ENCODE measurements around the gene PCDHGA5. TPM values are rescaled to one million over a fixed set of nuclear protein-coding genes. Genes with fewer than 3 reads are reported as not detected.
"Not testable (repeated sequence)": the region's sequence is repeated elsewhere in the genome, so short reads cannot be mapped to it uniquely, and the experiment has no call there.

Gene PCDHGA5
- 0.25 TPM in 2 replicates for polyA plus RNA-seq (2013)

- Histone ChIP-seq H4K12ac (ENCODE audit: low read depth, low read length) (no peak within 1 kb of the TSS), H4K8ac (ENCODE audit: low read depth, low read length) (no peak within 1 kb of the TSS), H3K79me1 (ENCODE audit: low read length) (no peaks in the 10 kb centered on the region), H4K91ac (ENCODE audit: low read depth, low read length) (no peak within 1 kb of the TSS), H3K79me2 (ENCODE audit: control insufficient read depth, insufficient read depth, low read length, poor library complexity) (no peaks in the 10 kb centered on the region), H3K14ac (ENCODE audit: low read length) (no peak within 1 kb of the TSS), H3K9me3 (ENCODE audit: insufficient read depth, low read depth, low read length) (peaks cover 36% of the 10 kb centered on the region), H2BK12ac (ENCODE audit: low read length) (no peak within 1 kb of the TSS), H3K27me3 (ENCODE audit: insufficient read depth, low read length) (no peaks in the 10 kb centered on the region), H2AK5ac (ENCODE audit: low read length) (no peak within 1 kb of the TSS), H3K4me1 (ENCODE audit: control insufficient read depth in 1 of 2, insufficient read depth in 2 of 2, low read length in 2 of 2) (no peaks in the 10 kb centered on the region), H3K4me3 (ENCODE audit: low read depth, low read length) (no peak within 1 kb of the TSS), H3K23ac (ENCODE audit: low read length) (no peak within 1 kb of the TSS), H3K27ac (ENCODE audit: low read depth, low read length) (no peak within 1 kb of the TSS), H2AFZ (ENCODE audit: insufficient read depth, low read length, poor library complexity) (no peak within 1 kb of the TSS), H3K4me2 (ENCODE audit: low read length) (no peak within 1 kb of the TSS), H3K18ac (ENCODE audit: low read length) (no peak within 1 kb of the TSS), H2BK5ac (ENCODE audit: low read depth, low read length, poor library complexity) (no peak within 1 kb of the TSS), H3K4ac (ENCODE audit: low read depth, low read length) (no peak within 1 kb of the TSS), H2BK120ac (ENCODE audit: insufficient read depth, low read length, poor library complexity) (no peak within 1 kb of the TSS), H3K36me3 (ENCODE audit: control insufficient read depth in 1 of 2, insufficient read depth in 2 of 2, low read length in 2 of 2) (no peaks in the 10 kb centered on the region), H3K9ac (ENCODE audit: low read length) (peak within 1 kb of the TSS; percentile 3)
- WGBS (ENCODE audit: extremely low coverage, insufficient coverage, insufficient read length): no CpG with 5 or more reads among the region's 34 CpGs
- no peak for DNase-seq
These were observed at the start of gene PCDHGA5 for GRCh38 chr5:141363952-141364660. Gene PCDHGA5 (plus strand): TSS chr5:141364162. CDS start chr5:141364331, 169 bp downstream.

GRCh38 chr5:141316963-141317362, 47.0 kb upstream of the PCDHGA5 start:
- not testable (repeated sequence) for H4K12ac ChIP-seq (ENCODE audit: low read depth, low read length); H3K79me1 ChIP-seq (ENCODE audit: low read length); DNase-seq; H3K27ac ChIP-seq (ENCODE audit: low read depth, low read length); H3K4me2 ChIP-seq (ENCODE audit: low read length); H2BK5ac ChIP-seq (ENCODE audit: low read depth, low read length, poor library complexity); H2AFZ ChIP-seq (ENCODE audit: insufficient read depth, low read length, poor library complexity); H3K79me2 ChIP-seq (ENCODE audit: control insufficient read depth, insufficient read depth, low read length, poor library complexity); H3K4me1 ChIP-seq (ENCODE audit: control insufficient read depth in 1 of 2, insufficient read depth in 2 of 2, low read length in 2 of 2); H3K23ac ChIP-seq (ENCODE audit: low read length); H2BK12ac ChIP-seq (ENCODE audit: low read length); H3K9ac ChIP-seq (ENCODE audit: low read length); H3K14ac ChIP-seq (ENCODE audit: low read length); H4K91ac ChIP-seq (ENCODE audit: low read depth, low read length); H2AK5ac ChIP-seq (ENCODE audit: low read length); H2BK120ac ChIP-seq (ENCODE audit: insufficient read depth, low read length, poor library complexity); H3K18ac ChIP-seq (ENCODE audit: low read length); H3K4me3 ChIP-seq (ENCODE audit: low read depth, low read length); H4K8ac ChIP-seq (ENCODE audit: low read depth, low read length); H3K9me3 ChIP-seq (ENCODE audit: insufficient read depth, low read depth, low read length); H3K27me3 ChIP-seq (ENCODE audit: insufficient read depth, low read length); H3K4ac ChIP-seq (ENCODE audit: low read depth, low read length)
- no CpG with 5 or more reads among the region's 4 CpGs for WGBS (ENCODE audit: extremely low coverage, insufficient coverage, insufficient read length)
- peaks cover 5 to 11% of the 10 kb centered on the region in 2 experiments for H3K36me3 ChIP-seq (ENCODE audit: control insufficient read depth in 1 of 2, insufficient read depth in 2 of 2, low read length in 2 of 2)

- Histone ChIP-seq H3K79me2 (ENCODE audit: control insufficient read depth, insufficient read depth, low read length, poor library complexity) (peaks cover 4% of the 10 kb centered on the region), H3K23ac (ENCODE audit: low read length) (no peak overlapping the region), H2BK12ac (ENCODE audit: low read length) (no peak overlapping the region), H3K4me2 (ENCODE audit: low read length) (no peak overlapping the region), H4K12ac (ENCODE audit: low read depth, low read length) (no peak overlapping the region), H3K4me3 (ENCODE audit: low read depth, low read length) (no peak overlapping the region), H3K4me1 (ENCODE audit: control insufficient read depth in 1 of 2, insufficient read depth in 2 of 2, low read length in 2 of 2) (peaks cover 2 to 5% of the 10 kb centered on the region in 2 experiments), H3K4ac (ENCODE audit: low read depth, low read length) (peak overlapping the region; percentile 83), H3K36me3 (ENCODE audit: control insufficient read depth in 1 of 2, insufficient read depth in 2 of 2, low read length in 2 of 2) (peaks cover 5 to 11% of the 10 kb centered on the region in 2 experiments), H3K9me3 (ENCODE audit: insufficient read depth, low read depth, low read length) (peaks cover 3% of the 10 kb centered on the region), H2BK5ac (ENCODE audit: low read depth, low read length, poor library complexity) (no peak overlapping the region), H3K14ac (ENCODE audit: low read length) (no peak overlapping the region), H2AFZ (ENCODE audit: insufficient read depth, low read length, poor library complexity) (no peak overlapping the region), H3K27ac (ENCODE audit: low read depth, low read length) (no peak overlapping the region), H4K8ac (ENCODE audit: low read depth, low read length) (no peak overlapping the region), H2AK5ac (ENCODE audit: low read length) (no peak overlapping the region), H3K27me3 (ENCODE audit: insufficient read depth, low read length) (no peaks in the 10 kb centered on the region), H3K79me1 (ENCODE audit: low read length) (peaks cover 6% of the 10 kb centered on the region), H2BK120ac (ENCODE audit: insufficient read depth, low read length, poor library complexity) (no peak overlapping the region), H3K18ac (ENCODE audit: low read length) (no peak overlapping the region), H3K9ac (ENCODE audit: low read length) (no peak overlapping the region), H4K91ac (ENCODE audit: low read depth, low read length) (no peak overlapping the region)
- WGBS (ENCODE audit: extremely low coverage, insufficient coverage, insufficient read length): no CpG with 5 or more reads among the region's 6 CpGs
- DNase-seq: no peak
These were observed 44.8 kb upstream of the PCDHGA5 start for GRCh38 chr5:141319202-141319601.

GRCh38 chr5:141319699-141320098, 44.3 kb upstream of the PCDHGA5 start:
- no peaks in the 10 kb centered on the region for H3K27me3 ChIP-seq (ENCODE audit: insufficient read depth, low read length)
- WGBS (ENCODE audit: extremely low coverage, insufficient coverage, insufficient read length): no CpG with 5 or more reads among the region's 5 CpGs
- peaks cover 5 to 11% of the 10 kb centered on the region in 2 experiments for H3K36me3 ChIP-seq (ENCODE audit: control insufficient read depth in 1 of 2, insufficient read depth in 2 of 2, low read length in 2 of 2)
- H2AK5ac ChIP-seq (ENCODE audit: low read length): no peak overlapping the region
- no peak overlapping the region for H2BK12ac ChIP-seq (ENCODE audit: low read length)
- H2BK120ac ChIP-seq (ENCODE audit: insufficient read depth, low read length, poor library complexity): no peak overlapping the region
- no peak overlapping the region for H4K8ac ChIP-seq (ENCODE audit: low read depth, low read length)
- H3K79me1 ChIP-seq (ENCODE audit: low read length): peaks cover 6% of the 10 kb centered on the region
- H3K9ac ChIP-seq (ENCODE audit: low read length): no peak overlapping the region
- H4K91ac ChIP-seq (ENCODE audit: low read depth, low read length): no peak overlapping the region
- peaks cover 3% of the 10 kb centered on the region for H3K9me3 ChIP-seq (ENCODE audit: insufficient read depth, low read depth, low read length)
- H3K18ac ChIP-seq (ENCODE audit: low read length): no peak overlapping the region
- H3K4ac ChIP-seq (ENCODE audit: low read depth, low read length): peak overlapping the region; percentile 77
- no peak overlapping the region for H4K12ac ChIP-seq (ENCODE audit: low read depth, low read length)
- no peak overlapping the region for H2AFZ ChIP-seq (ENCODE audit: insufficient read depth, low read length, poor library complexity)
- H3K14ac ChIP-seq (ENCODE audit: low read length): no peak overlapping the region
- H3K79me2 ChIP-seq (ENCODE audit: control insufficient read depth, insufficient read depth, low read length, poor library complexity): peaks cover 4% of the 10 kb centered on the region
- H3K4me2 ChIP-seq (ENCODE audit: low read length): peak overlapping the region; percentile 59
- no peak overlapping the region for H3K23ac ChIP-seq (ENCODE audit: low read length)
- no peak overlapping the region for H2BK5ac ChIP-seq (ENCODE audit: low read depth, low read length, poor library complexity)
- no peak overlapping the region for H3K27ac ChIP-seq (ENCODE audit: low read depth, low read length)
- peak overlapping the region; percentile 57 for H3K4me3 ChIP-seq (ENCODE audit: low read depth, low read length)
- peaks cover 2 to 5% of the 10 kb centered on the region in 2 experiments for H3K4me1 ChIP-seq (ENCODE audit: control insufficient read depth in 1 of 2, insufficient read depth in 2 of 2, low read length in 2 of 2)
- DNase-seq: no peak

Measured in trophoblast cell (in vitro differentiated cells and primary cell).